Left forelimb (tissue), 1 donor: ENCODE results near the gene AKR1C2.
"Not testable (repeated sequence)": the region's sequence is repeated elsewhere in the genome, so short reads cannot be mapped to it uniquely, and the experiment has no call there.

Experiments
- DNase-seq: peaks from one replicate; pipeline ENCODE4 v3.0.0-alpha.2; 2018; ENCODE audit warnings: low spot score

Gene AKR1C2

DNA sequence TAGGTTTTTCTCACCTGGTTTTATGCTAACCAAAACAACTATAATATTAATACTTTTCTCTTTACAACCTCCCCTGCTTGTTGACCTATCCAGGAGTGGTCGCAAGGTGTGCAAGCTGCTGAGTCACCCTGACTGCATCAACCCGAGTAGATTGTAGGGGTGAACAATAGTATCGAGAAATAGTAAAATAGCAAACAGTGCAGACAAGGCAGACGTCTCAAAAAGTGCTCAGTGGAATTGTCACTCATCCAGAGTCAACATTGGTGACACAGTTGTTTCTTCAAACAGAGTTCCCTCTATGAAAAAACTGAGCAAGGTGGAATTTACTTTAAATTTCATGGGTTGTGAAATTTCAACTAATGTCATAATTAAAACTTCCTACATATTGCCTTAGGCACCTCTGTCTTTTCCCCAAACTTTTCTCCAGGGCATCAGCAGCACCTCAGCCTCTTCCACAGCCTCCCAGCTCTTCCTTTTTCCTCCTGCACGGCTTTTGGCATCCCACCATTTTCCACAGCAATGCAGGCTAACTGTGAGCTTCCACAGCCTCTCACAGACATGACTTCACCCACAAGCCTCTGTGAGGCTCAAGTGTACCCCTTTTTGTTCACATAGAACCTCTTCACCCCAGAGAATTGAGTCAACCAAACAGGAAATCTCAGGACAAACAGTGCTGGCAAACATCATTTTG lies 46.6 kb downstream of the AKR1C2 start:
- not testable (repeated sequence) for DNase-seq

DNA sequence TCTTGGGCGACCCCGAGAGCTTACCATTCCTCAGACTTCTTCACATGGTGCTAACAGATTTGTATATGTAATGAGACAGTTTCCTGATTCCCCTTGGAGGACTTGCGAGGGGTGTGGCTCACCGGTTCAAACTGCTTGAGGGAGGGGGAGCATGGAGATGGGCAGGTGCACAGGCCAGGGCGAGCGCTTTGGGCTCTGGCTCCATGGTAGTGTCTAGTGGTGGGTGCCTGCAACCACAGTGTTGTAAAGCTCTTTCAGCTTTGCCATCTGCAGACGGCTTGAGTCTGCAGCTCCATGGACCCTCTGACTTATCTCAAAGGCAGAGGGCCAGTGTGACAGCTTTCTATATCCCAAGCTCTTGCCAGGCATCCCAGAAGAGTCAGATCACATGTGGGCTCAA lies 47.6 kb downstream of the AKR1C2 start:
- not testable (repeated sequence) for DNase-seq

DNA sequence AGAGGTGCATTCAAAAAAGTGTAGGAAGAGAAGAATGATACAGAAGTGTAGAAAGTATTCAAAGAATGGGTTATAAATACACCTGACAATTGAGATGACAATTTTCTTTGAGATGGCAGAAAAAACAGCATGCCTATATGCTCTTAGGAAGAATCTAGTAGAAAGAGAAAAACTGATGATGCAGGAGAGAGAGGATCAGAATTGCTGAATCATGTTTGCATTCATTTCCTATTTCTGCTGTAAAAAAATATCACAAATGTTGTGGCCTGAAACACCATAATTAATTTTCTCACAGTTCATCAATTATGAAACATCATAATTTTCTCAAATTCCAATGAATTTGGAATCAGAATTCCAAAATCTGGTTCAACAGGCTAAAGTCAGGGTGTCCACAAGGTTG lies 50.3 kb downstream of the AKR1C2 start:
- DNase-seq = no peak

DNA sequence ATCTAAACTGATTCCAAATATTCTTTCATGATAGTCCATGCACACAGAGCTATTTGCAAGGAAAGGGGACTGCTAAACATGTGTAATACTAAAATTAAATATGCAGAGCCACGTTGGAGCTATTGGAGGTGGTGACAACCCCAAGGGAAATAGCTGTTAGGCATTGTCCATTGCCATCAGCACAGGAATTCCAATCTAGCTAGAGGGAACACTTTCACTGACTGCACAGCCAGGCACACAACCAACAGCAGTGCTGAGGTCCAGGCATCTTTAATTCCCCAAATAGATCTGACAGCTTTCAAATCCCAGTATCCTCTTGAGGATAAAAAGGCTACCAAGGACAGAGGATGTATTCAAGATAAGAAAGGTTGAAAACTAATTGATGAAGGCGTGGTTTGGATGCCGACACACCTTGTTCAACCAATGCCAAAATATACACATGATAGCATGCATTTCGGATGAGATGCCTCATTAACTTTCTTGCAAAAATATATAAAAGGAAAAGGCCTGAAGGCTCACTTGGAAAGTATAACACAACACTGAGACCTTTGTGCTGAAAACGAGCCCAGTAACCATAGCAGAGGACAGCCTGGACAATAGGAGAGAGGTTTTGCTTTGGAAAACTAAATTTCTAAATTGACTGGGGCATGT lies 52.0 kb downstream of the AKR1C2 start:
- not testable (repeated sequence) for DNase-seq

GRCh38 chr10:4947635-4948596 lies 55.7 kb downstream of the AKR1C2 start:
- DNase-seq = no peak

- no peak for DNase-seq
These were observed 56.5 kb downstream of the AKR1C2 start for GRCh38 chr10:4947039-4947634.

DNA sequence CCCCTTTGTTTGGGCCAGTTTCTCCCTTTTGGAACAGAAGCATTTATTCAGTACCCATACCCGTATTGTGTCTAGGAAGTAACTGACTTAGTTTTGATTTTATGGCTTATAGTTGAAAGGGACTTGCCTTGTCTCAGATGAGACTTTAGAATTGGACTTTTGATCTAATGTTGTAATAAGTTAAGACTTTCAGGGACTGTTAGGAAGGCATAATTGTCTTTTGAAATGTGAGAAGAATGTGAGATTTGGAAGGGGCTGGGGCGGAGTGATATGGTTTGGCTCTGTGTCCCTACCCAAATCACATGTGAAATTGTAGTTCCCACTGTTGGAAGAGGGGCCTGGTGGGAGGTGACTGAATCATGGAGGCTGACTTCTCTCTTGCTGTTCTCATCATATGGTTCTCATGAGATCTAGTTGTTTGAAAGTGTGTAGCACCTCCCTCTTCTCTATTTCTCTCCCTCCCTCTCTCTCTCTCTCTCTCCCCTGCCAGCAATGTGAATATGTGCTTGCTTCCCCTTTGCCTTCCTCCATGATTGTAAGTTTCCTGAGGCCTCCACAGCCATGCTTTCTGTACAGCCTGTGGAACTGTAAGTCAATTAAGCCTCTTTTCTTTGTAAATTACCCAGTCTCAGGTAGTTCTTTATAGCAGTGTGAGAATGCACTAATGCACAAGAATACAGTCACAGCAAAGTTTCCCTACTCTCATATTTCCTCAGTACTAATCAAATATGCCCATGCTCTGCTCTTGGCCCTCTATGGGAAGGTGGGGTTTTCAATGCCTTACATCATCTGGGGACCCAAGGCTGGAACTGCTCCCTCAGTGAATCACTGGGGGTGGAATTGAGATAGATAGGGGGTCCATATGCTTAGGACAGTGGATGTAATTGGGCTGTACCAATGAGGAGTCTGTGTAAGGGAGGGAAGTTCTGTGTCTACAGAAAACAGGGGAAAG lies 57.6 kb downstream of the AKR1C2 start:
- DNase-seq = no peak

GRCh38 chr10:4944841-4945240 lies 58.8 kb downstream of the AKR1C2 start:
- DNase-seq = no peak

DNA sequence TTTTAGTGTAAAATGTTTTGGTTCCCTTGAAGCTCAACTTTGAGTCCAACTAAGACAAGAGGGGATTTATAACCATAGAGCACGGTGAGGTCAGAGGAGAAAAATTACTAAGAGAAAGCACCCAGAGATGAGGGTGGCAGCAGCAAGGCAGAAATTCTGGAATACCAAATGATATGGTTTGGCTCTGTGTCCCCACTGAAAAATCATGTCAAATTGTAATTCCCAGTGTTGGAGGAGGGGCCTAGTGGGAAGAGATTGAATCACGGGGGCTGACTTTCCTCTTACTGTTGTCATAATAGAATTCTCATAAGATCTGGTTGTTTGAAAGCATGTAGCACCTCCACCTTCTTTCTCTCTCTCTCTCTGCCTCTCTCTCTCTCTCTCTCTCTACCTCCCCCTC lies 59.8 kb downstream of the AKR1C2 start:
- DNase-seq = no peak

DNA sequence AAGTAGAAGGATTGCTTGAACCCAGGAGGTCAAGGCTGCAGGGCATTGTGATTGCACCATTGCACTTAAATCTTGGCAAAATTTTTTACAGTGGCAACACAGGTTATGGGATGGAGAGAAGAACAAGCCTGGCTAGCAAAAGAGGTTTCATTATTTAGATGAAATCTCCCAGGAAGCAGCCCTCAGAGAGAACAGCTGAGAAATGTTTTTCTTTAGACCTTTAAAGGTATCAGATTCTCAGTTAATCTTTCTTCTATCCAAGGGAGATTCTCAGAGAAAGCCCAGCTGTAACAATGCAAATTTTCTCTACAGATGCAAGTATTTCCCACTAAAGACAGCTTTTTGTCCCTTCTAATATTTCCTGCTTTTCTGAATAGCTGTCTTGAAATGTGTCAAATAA lies 60.2 kb downstream of the AKR1C2 start:
- DNase-seq = not testable (repeated sequence)

DNA sequence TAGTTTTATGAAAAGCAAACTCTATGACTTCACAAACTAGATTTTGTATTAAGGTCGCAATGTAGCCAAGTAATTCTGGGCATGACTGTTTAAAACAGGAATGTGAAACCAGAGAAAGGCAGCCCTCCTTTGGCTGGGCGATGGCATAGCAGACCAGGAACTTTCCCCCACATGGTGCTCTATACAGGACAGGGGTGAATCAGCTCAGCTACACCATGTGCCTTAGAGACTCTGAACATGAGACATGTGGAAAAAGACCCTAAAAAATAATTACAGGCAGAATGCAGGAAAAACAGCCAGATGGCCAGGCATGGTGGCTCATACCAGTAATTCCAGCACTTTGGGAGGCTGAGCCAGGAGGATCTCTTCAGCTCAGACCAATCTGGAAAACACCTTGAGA lies 60.7 kb downstream of the AKR1C2 start:
- not testable (repeated sequence) for DNase-seq

DNA sequence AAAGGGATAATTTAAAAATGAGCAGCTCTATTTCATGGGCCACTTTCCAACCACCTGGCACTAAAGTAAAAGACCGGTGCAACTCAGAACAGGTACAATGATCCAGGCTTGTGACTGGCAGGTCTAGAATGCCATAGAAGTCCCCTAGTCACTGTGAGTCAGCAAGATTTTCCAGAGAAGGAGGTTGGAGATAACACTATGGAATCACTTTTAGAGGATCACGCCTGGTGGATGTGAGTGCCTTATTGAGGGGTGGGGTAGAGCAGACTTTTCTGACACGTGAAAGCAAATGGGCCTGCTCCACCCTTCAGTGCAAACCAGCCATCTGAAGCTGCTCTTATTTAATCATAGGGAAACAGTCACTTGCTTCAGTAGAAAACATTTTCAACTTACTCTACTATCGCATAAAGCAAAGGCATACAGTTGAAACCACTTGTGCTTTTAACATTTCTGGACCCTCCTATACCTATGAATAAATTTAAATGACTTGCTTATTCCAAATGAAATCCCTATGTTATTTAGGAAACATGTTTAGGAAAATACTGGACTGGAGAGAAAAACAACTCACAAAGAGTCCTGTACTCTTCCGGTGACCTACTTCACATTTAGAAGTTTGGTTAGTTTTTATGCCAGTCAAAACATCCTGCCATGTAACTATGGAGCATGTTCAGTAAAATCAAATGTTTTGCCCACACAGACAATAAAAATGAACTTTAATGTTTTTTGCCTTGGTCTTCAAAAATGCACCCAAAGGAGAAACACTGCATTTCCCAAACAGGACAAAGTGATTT lies 61.9 kb downstream of the AKR1C2 start:
- DNase-seq = no peak

- DNase-seq = not testable (repeated sequence)
These were observed 62.7 kb downstream of the AKR1C2 start for GRCh38 chr10:4940909-4941308.

GRCh38 chr10:4940073-4940428 lies 63.6 kb downstream of the AKR1C2 start:
- DNase-seq = not testable (repeated sequence)

DNA sequence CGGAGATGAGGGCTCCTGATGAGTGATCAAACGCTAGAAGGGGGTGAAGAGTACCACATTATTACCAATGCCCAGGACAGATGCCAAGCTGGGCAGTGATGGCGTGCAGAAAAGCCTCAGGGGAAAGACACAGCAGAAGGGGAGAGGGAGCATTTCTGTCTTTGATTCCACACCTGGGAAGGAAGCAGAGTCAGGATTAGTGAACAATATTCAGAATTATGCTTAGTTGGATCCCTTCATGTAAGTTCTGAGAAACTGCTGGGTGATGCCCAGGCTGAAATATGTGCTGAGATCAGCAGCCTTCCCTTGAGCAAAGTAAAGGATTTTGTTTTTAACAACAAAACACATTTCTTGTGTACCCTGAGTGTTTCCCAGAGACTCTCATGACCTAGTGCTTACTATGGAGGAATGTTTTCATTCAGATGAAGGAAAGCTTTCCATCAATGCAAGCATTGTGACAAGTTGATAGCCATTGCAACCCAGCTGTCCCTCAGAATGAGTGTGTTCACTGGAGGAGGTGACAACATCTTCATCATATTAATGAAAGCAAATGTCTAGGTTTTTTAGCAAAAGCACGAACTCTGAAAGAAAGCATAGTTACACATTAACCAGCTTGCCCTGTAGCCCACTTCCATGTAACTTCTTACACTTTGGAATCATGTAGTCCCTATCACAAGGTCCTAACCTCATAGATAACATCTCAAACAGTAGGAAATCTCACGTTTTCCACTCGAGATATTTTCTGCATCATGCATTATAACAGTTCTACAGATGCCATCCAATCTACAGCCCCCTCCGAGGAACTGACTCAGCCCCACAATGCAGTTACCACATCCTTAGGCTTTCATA lies 64.2 kb downstream of the AKR1C2 start:
- DNase-seq = no peak
